ENCODE measurements around the gene RALGAPA1. TPM values are rescaled to one million over a fixed set of nuclear protein-coding genes. Genes with fewer than 3 reads are reported as not detected.

The RALGAPA1 gene
- polyA plus RNA-seq, 3 donors = 8.3 to 12.1 (median 11.4) TPM

DNA sequence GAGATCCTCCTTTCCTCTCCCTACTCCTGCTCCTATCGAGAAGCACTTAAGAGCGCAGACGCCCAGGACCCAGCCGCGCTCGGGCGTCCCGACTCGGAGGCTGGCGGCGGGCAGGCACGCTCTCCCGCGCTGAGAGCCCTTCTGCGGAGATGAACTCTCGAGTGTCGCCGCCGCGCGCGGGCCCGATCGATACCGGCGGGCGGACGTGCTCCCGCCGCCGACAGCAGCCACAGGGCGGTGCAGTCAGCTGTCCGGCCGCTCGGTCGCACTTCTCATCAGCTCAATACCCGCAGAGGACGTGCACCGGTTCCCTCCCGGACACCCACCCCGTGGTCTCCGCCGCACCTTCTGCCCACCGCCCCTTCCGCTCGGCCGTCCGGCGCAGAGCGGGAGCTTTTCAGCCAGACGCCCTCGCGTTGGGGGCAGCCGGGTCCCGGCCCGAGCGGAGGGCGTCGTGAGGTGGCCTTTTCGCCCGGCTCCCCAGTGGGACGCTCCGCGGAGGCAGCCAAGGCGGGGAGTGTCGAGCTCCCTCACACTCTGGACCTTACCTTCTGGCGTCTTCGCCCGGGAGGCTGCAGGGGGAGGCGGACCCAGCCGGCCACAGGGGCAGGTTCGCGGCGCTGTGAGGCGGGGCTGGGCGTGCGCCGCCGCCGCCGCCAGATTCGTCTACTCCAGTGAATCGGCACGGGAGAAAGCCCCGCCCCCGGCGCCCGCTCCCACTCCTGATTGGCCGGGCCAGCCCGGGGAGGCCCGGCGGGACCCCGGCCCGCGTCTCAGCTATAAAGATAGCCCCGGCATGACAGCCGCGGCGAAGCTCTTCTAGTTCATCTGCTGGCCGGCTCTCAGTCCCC lies 275.5 kb downstream of the RALGAPA1 start, which contains the start of gene INSM2:
Gene INSM2, plus strand, starts transcription at position 808 of the 851 bp plus-strand sequence. CDS start 89 bp downstream, outside the sequence.
- H3K27ac ChIP-seq (ENCODE audit: low read depth, low read length) = no peak within 1 kb of the TSS
- 0 to 1% (median 1%) methylated on average over 90 to 100 of the region's 100 CpGs for WGBS, 3 donors

DNA sequence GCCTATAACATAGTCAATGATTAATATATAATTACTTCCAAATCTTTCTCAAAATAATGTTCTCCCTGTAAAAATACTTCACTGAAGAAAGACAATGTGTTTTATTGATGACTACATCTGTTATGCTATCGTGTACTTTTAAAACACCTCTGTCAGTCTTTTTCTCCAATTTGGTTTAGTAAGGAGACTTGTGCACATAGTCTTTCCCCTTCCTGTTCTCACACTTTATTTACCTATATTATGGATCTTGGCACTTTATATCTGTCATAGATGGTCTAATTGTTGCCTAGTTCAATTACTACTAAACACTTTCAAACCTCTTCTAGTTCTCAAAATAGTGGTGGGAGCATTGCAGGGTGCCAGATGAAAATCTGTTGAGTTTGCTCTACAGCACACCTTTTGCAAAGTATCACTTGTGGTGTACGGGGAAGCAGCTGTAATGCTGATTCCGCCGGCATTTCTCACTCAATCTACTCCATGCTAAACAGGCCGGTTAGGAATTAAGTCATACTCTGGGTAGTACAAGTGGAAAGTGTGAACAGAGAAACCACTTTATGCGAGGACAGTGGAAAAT lies 276.2 kb downstream of the RALGAPA1 start:
- no peak overlapping the region for H3K27ac ChIP-seq (ENCODE audit: low read depth, low read length)
- 9 to 14% (median 12%) methylated on average over 6 of the region's 6 CpGs for WGBS, 3 donors

DNA sequence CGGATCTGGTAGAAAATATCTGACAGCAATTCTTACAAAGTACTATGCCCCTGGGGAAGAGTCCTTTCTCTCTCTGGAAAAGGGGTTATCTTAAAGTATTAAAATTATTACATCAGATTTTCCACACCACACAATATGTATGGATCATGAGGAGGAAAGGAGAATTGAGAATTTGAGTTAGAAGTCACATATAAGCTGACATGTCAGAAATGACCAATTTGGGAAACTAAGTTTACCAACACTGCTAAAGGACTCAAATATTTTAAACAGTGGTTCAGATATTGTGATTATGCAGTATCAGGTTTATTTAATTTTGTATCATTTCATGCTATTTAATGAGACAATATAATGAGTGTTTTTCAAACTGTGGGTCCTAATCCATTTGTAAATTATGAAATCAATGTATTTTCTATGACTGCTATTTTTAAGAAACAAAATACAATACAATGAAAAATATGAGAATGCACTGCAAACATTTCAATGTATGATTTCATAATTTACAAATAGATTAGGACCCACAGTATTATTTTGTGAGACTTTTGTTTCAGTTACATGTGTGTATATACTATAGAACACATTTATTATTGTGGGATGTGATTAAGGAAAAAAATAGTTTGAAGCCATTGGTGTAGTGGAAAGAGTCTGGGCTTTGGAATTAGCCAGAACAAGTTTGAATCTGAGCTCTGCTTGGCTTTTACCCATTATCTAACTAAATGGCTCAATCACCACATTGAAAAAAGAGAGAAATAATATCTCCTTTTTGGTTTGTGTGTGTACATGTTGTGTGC lies 276.9 kb downstream of the RALGAPA1 start:
- WGBS, 3 donors = 76 to 86% (median 83%) methylated on average over 1 of the region's 1 CpG
- H3K27ac ChIP-seq (ENCODE audit: low read depth, low read length) = no peak overlapping the region

DNA sequence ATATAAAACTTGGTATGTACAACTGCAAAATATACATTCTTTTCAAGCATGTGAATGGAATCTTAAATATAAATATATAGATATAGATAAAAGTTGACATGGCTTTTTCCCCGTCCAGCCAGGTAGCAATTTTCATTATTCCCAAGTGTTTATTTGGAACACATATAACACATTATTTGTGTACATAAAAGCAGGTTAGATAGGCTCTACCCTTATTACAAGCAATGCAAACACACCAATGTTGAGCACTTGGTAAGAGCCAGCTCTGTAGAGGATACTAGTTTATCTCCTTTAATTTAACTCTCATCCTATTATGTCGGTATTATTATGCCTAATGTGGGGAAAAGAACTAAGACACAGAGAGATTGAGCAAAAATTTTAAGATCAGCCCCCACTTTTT lies 282.1 kb downstream of the RALGAPA1 start:
- WGBS, 3 donors = 70 to 91% (median 91%) methylated on average over 2 of the region's 2 CpGs
- H3K27ac ChIP-seq (ENCODE audit: low read depth, low read length) = no peak overlapping the region

DNA sequence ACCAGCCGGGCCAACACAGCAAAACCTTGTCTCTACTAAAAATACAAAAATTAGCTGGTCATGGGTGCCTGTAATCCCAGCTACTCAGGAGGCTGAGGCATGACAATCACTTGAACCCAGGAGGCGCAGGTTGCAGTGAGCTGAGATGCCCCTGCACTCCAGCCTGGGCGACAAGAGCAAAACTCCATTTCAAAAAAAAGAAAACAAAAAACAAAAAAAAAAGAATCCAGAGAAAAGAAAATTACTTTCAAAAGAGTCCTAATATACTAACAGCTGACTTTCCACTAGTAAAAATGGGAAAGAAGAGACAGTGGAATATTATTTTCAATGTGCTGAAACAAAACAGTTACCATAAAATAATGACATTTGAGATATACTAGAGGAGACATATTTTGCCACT lies 283.4 kb downstream of the RALGAPA1 start:
- H3K27ac ChIP-seq (ENCODE audit: low read depth, low read length) = no peak overlapping the region
- 81 to 91% (median 90%) methylated on average over 3 of the region's 3 CpGs for WGBS, 3 donors

DNA sequence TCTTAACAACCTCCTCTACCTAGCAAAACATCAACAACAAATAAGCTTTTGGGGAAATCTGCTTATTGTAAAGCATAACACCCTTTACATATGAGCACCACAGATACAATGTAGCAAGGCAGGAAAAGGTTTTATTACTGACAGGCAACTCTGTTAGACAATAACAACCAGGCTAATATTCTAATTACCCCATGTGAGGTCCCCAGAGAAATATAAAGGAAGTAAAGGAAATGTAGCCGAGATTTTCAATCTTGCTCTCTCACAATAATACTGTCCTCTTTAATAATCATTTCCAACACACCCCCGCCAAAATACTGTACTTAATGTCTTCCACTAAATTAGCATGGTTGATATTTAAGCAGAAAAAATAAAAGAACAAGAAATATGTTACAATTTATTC lies 289.1 kb downstream of the RALGAPA1 start:
- WGBS, 3 donors = 54 to 76% (median 63%) methylated on average over 2 of the region's 2 CpGs
- H3K27ac ChIP-seq (ENCODE audit: low read depth, low read length) = no peak overlapping the region

DNA sequence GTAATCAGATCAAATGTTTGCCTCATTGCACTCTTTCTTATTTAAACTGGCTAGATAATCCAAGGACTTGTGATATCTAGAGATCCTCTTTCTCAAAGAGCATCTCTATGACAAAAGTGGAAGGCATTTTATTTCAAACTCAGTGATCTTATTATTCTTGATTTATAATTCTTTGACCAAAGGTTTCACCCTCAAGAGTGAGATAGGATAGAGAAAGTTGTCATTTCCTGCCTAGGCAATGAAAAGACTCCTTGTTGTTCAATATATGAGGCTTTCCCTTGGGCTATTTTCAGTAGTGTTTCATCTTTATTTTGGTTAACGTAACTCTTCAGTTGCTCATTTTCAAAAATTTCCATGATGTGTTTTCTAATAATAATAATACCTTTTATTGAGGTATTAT lies 293.2 kb downstream of the RALGAPA1 start:
- H3K27ac ChIP-seq (ENCODE audit: low read depth, low read length) = no peak overlapping the region
- 78 to 93% (median 83%) methylated on average over 1 of the region's 1 CpG for WGBS, 3 donors

DNA sequence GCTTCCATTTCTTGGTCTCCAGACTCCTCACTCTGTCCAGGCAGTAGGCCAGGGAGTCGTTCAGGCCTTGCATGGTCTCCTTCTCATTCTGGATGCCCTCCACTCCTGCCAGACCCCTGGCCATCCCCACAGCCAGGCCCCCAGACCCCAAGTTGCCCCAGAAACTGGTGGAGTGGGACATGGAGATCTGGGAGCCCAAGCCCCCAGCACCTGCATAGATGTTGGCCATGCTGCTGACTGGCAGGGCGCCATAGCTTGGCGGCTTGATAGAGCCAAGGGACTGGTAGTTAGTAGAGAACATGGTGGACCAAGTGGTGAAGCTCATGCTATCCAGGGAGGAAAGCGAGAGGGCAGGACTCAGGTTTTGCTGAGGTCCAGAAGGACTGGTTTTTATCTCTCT lies 296.3 kb downstream of the RALGAPA1 start:
- WGBS, 3 donors = 81 to 87% (median 87%) methylated on average over 4 of the region's 4 CpGs
- no peak overlapping the region for H3K27ac ChIP-seq (ENCODE audit: low read depth, low read length)

DNA sequence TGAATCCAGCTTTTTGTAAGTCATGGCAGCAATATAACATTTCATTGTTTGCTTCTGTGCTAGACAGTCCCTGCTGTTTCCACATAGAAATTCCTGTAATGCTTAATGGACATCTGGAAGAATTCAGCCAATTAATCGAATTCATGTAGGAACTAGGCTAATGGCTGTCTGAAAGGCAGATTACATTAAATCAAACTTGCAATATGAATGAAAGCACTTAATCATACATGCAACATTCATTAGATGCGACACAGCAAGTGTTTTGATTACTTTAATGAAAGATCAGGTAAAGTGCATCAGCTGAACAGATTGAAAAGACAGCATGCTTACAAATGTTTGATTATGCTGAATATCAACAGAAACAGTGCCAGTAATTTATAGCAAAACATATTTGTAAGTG lies 299.2 kb downstream of the RALGAPA1 start:
- 55 to 81% (median 73%) methylated on average over 2 of the region's 2 CpGs for WGBS, 3 donors
- no peak overlapping the region for H3K27ac ChIP-seq (ENCODE audit: low read depth, low read length)

DNA sequence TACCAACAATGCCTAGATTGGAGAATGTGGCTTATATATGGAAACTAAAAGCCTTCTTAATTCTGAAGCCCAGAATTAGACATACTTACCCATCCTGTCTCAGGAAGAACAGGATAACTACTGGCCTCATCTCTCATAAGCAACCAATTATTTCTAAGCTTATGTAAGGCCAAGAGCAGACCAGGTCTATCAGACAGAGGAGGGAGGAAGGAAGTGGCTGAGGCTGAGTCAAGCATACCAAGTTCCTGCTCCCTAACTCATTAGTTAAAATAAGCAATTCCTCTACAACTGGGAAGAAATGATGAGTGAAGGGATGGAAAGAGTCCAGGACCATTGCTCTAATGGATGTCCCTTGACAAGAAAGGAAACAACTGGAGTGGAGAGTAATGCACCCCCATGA lies 302.2 kb downstream of the RALGAPA1 start:
- H3K27ac ChIP-seq (ENCODE audit: low read depth, low read length) = no peak overlapping the region

DNA sequence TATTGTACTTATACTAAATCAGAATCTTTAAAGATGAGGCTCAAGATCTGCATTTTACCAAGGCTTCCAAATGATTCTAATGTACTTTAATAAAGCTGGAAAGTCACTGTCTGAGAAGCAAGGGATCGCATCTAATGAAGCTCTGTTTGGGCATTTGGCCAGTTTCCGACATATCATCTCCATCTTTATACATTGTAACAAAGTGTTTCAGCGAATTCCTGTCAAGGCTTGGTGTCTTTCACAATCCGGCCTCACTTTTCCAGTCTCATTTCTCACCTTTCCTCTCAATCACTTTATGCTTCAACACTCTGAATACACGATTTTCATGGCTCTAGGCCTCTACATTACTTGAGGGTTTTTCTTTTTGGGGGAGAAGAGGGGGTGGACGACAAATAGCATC lies 302.6 kb downstream of the RALGAPA1 start:
- H3K27ac ChIP-seq (ENCODE audit: low read depth, low read length) = no peak overlapping the region
- WGBS, 3 donors = 75 to 79% (median 79%) methylated on average over 6 of the region's 6 CpGs

DNA sequence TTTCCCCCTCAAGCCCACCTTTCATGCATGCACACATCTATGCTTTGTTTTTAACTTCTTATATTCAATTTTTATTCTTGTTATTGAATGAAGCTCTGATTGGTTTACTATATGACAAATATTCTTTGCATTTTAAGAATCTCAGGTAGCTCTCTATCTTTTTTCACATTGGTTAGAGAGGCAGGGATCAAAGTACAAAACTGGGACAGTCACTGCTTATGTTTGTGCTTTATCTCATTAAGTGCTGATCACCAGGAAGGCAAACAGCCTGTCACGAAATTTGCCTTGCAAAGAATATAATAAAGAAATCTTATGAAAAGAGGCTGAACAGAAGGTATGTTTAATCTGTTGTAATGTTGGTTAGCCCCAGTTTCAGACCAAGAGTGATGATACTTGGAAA lies 304.8 kb downstream of the RALGAPA1 start:
- 26 to 69% (median 64%) methylated on average over 1 of the region's 1 CpG for WGBS, 3 donors
- H3K27ac ChIP-seq (ENCODE audit: low read depth, low read length) = no peak overlapping the region

DNA sequence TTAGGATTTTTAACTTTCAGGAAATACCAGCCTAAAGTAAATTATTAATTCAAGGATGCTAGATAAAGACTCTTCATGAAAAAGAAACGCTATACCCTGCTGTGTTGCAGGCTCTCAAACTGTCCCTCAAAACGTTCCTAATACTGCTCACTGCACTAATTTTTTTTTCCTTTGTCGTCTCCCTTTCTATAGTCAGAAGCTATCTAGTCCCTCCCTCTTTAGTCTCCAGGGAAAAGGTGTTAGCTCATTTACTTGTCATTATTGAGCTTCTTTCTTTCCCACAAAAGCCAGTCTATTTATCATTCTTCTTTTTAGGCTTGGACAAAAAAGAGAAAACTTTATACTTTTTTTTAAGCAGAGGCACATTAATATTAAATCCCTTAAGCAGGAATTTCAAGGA lies 305.4 kb downstream of the RALGAPA1 start:
- WGBS, 3 donors = 11 to 47% (median 45%) methylated on average over 3 of the region's 3 CpGs
- no peak overlapping the region for H3K27ac ChIP-seq (ENCODE audit: low read depth, low read length)

DNA sequence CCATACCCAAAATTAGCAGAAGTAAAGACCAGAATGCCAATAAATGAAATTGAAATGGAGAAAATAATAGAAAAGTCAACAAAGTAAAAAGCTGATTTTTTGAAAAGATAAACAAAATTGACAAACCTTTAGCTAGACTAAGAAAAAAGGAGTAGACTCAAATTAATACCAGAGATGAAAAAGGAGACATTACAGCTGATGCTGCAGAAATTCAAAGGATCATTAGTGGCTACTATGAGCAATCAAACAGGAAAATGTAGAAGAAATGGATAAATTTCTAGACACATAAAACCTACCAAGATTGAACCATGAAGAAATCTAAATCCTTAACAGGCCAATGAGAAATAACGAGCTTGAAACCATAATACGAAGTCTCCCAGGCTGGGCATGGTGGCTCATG lies 309.9 kb downstream of the RALGAPA1 start:
- no peak overlapping the region for H3K27ac ChIP-seq (ENCODE audit: low read depth, low read length)
- 91 to 98% (median 93%) methylated on average over 2 of the region's 2 CpGs for WGBS, 3 donors

DNA sequence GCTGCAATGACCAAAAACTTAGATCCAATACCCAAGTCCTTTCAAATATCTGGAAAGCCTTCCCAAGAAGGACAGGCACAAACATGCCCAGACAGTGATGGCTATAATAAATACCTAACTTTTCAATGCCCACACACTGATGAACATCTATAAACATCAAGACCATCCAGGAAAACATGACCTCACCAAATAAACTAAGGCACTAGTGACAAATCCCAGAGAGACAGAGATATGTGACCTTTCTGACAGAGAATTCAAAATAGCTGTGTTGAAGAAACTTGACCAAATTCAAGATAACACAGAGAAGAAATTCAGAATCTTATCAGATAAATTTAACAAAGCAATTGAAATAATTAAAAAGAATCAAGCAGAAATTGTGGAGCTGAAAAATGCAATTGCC lies 313.8 kb downstream of the RALGAPA1 start:
- H3K27ac ChIP-seq (ENCODE audit: low read depth, low read length) = no peak overlapping the region

DNA sequence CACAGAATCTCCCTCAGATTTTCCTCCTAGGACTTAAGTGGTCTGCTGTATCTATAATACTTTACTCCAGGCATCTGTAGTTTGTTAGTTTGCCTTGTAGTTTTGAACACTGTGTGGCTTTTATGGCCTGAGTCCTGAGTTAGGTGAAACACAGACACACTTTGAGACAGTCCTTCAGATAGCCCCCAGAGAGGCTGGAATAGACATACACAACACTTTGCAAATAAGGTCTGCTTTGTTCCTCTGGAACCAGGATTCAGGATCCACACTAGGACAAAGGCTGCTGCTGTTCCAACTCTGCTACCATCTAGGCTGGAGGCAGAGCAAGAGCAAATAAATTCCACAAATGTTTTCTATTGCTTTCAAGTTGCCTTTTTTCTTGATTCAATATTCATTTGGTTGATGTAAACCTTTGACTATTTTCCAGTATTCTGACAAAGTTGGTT lies 316.5 kb downstream of the RALGAPA1 start:
- H3K27ac ChIP-seq (ENCODE audit: low read depth, low read length) = no peak overlapping the region

All from adipose tissue (tissue), 3 donors.